ENCODE results near the gene RANBP10. TPM values are rescaled to one million over a fixed set of nuclear protein-coding genes. Genes with fewer than 3 reads are reported as not detected.

RANBP10 gene
- total and polyA plus RNA-seq, 2 of the 13 experiments (the other 11 are each of a cell fraction or from before 2014, with no cell fraction given): 9.2 to 22.7 TPM

DNA sequence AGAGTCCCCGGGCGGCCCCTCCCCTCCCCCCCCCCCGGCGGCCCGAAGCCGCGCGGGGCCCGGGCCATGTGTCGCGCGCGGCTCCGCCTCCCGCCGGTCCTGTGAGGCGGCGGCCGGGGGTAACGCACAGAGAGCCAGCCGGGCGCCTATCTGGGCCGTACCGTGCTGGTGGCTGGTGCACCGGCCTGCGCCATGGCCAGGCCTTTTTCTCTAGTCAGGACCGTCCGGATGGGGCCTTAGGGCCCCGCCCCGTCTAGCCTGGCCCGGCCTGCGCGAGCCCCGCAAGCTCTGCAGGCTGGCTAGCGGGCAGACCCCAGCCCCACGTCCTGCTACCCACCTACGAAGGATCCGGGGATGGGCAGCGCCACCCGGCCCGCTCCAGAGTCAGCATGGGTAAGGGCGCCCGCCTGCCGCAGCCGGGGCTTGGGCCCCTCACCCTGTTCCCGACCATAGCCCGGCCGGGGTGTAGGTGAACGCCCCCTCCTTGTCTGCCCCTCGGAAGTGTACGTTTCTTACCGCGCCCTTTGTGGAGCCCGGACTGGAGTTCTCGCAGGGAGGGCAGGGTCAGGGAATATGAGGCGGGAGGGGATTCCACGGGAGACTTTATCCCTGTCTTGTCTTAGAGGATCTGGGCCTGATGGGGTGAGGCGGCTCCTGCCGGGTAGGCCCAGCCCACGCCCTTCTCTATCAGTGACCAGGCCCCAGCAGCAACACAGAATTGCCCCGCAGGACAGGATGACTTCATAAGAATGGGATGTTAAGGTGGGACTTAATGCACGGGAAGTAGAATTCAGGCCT is 40.9 kb upstream of the RANBP10 start, which contains the start of gene CENPT (continued):
- no peak; the same call in 1 of the 2 replicates for TF ChIP-seq ZFP36L1 (CRISPR knock-in tag; IDR thresholded peaks at IDR 0.05)
- TF ChIP-seq, protein P1, sequence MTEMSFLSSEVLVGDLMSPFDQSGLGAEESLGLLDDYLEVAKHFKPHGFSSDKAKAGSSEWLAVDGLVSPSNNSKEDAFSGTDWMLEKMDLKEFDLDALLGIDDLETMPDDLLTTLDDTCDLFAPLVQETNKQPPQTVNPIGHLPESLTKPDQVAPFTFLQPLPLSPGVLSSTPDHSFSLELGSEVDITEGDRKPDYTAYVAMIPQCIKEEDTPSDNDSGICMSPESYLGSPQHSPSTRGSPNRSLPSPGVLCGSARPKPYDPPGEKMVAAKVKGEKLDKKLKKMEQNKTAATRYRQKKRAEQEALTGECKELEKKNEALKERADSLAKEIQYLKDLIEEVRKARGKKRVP (CRISPR knock-in tag; IDR thresholded peaks at IDR 0.05): no peak
- no peak for TF ChIP-seq STAG1 (CRISPR knock-in tag; IDR thresholded peaks at IDR 0.05)
- no peak for TF ChIP-seq NCOA1 (CRISPR knock-in tag; IDR thresholded peaks at IDR 0.05)
- TF ChIP-seq, protein P2, sequence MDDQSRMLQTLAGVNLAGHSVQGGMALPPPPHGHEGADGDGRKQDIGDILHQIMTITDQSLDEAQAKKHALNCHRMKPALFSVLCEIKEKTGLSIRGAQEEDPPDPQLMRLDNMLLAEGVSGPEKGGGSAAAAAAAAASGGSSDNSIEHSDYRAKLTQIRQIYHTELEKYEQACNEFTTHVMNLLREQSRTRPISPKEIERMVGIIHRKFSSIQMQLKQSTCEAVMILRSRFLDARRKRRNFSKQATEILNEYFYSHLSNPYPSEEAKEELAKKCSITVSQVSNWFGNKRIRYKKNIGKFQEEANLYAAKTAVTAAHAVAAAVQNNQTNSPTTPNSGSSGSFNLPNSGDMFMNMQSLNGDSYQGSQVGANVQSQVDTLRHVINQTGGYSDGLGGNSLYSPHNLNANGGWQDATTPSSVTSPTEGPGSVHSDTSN (CRISPR knock-in tag; IDR thresholded peaks at IDR 0.05; ENCODE audit: borderline replicate concordance): no peak
- TF ChIP-seq, protein P3, sequence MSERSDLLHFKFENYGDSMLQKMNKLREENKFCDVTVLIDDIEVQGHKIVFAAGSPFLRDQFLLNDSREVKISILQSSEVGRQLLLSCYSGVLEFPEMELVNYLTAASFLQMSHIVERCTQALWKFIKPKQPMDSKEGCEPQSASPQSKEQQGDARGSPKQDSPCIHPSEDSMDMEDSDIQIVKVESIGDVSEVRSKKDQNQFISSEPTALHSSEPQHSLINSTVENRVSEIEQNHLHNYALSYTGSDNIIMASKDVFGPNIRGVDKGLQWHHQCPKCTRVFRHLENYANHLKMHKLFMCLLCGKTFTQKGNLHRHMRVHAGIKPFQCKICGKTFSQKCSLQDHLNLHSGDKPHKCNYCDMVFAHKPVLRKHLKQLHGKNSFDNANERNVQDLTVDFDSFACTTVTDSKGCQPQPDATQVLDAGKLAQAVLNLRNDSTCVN (CRISPR knock-in tag; IDR thresholded peaks at IDR 0.05; ENCODE audit: borderline replicate concordance): no peak
- TF ChIP-seq ZNF232 (CRISPR knock-in tag; IDR thresholded peaks at IDR 0.05; ENCODE audit: borderline replicate concordance): no peak
- TF ChIP-seq SP140L (CRISPR knock-in tag; IDR thresholded peaks at IDR 0.05; ENCODE audit: borderline replicate concordance): no peak
- no peak for TF ChIP-seq PRPF4 (IDR thresholded peaks at IDR 0.05; ENCODE audit: low read depth, low read length, poor library complexity, severe bottlenecking)
- TF ChIP-seq TRIM24 (CRISPR knock-in tag; IDR thresholded peaks at IDR 0.05): no peak
- no peak for TF ChIP-seq ZNF33A (CRISPR knock-in tag; IDR thresholded peaks at IDR 0.05; ENCODE audit: borderline replicate concordance)
- TF ChIP-seq ETV6 (CRISPR knock-in tag; conservative IDR thresholded peaks at IDR 0.05): peak; percentile 43; the same call in 1 of the 2 replicates
- TF ChIP-seq, protein P4, sequence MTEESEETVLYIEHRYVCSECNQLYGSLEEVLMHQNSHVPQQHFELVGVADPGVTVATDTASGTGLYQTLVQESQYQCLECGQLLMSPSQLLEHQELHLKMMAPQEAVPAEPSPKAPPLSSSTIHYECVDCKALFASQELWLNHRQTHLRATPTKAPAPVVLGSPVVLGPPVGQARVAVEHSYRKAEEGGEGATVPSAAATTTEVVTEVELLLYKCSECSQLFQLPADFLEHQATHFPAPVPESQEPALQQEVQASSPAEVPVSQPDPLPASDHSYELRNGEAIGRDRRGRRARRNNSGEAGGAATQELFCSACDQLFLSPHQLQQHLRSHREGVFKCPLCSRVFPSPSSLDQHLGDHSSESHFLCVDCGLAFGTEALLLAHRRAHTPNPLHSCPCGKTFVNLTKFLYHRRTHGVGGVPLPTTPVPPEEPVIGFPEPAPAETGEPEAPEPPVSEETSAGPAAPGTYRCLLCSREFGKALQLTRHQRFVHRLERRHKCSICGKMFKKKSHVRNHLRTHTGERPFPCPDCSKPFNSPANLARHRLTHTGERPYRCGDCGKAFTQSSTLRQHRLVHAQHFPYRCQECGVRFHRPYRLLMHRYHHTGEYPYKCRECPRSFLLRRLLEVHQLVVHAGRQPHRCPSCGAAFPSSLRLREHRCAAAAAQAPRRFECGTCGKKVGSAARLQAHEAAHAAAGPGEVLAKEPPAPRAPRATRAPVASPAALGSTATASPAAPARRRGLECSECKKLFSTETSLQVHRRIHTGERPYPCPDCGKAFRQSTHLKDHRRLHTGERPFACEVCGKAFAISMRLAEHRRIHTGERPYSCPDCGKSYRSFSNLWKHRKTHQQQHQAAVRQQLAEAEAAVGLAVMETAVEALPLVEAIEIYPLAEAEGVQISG (CRISPR knock-in tag; IDR thresholded peaks at IDR 0.05): no peak
- TF ChIP-seq, protein P5, sequence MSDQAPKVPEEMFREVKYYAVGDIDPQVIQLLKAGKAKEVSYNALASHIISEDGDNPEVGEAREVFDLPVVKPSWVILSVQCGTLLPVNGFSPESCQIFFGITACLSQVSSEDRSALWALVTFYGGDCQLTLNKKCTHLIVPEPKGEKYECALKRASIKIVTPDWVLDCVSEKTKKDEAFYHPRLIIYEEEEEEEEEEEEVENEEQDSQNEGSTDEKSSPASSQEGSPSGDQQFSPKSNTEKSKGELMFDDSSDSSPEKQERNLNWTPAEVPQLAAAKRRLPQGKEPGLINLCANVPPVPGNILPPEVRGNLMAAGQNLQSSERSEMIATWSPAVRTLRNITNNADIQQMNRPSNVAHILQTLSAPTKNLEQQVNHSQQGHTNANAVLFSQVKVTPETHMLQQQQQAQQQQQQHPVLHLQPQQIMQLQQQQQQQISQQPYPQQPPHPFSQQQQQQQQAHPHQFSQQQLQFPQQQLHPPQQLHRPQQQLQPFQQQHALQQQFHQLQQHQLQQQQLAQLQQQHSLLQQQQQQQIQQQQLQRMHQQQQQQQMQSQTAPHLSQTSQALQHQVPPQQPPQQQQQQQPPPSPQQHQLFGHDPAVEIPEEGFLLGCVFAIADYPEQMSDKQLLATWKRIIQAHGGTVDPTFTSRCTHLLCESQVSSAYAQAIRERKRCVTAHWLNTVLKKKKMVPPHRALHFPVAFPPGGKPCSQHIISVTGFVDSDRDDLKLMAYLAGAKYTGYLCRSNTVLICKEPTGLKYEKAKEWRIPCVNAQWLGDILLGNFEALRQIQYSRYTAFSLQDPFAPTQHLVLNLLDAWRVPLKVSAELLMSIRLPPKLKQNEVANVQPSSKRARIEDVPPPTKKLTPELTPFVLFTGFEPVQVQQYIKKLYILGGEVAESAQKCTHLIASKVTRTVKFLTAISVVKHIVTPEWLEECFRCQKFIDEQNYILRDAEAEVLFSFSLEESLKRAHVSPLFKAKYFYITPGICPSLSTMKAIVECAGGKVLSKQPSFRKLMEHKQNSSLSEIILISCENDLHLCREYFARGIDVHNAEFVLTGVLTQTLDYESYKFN (CRISPR knock-in tag; conservative IDR thresholded peaks at IDR 0.05): no peak
- TF ChIP-seq, protein P6, sequence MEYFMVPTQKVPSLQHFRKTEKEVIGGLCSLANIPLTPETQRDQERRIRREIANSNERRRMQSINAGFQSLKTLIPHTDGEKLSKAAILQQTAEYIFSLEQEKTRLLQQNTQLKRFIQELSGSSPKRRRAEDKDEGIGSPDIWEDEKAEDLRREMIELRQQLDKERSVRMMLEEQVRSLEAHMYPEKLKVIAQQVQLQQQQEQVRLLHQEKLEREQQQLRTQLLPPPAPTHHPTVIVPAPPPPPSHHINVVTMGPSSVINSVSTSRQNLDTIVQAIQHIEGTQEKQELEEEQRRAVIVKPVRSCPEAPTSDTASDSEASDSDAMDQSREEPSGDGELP (IDR thresholded peaks at IDR 0.05; ENCODE audit: borderline replicate concordance, low read depth): no peak
- TF ChIP-seq KLF12 (CRISPR knock-in tag; IDR thresholded peaks at IDR 0.05; ENCODE audit: borderline replicate concordance): no peak; the same call in 1 of the 2 replicates
- no peak for TF ChIP-seq ZMYM4 (CRISPR knock-in tag; IDR thresholded peaks at IDR 0.05)
- no peak for TF ChIP-seq CENPX (CRISPR knock-in tag; IDR thresholded peaks at IDR 0.05)

All from HepG2 (cell line).